Fibroblast of lung (primary cell): ENCODE data around the gene MLLT10. TPM values are rescaled to one million over a fixed set of nuclear protein-coding genes. Genes with fewer than 3 reads are reported as not detected.

Experiments
- DNase-seq, 2 donors: peaks; one replicate each; pipeline versions ENCODE4 v3.0.0 to v3.0.0-alpha.2; 2010; ENCODE audit warnings: low read depth in 2 of 2
- H2AFZ ChIP-seq: 2 replicates; pipeline ENCODE4 v1.5.1; 2012; ENCODE audit warnings: low read length, control low read depth, inconsistent platforms
- H3K27ac ChIP-seq: 2 replicates; pipeline ENCODE4 v1.5.1; 2011; ENCODE audit warnings: low read length, control low read depth; ENCODE audit not compliant: insufficient read depth
- H3K27me3 ChIP-seq: 2 replicates; pipeline ENCODE4 v1.5.1; 2011; ENCODE audit warnings: mild to moderate bottlenecking, low read length; ENCODE audit not compliant: control insufficient read depth, insufficient read depth
- H3K36me3 ChIP-seq: 2 replicates; pipeline ENCODE4 v1.5.1; 2011; ENCODE audit warnings: low read length; ENCODE audit not compliant: control insufficient read depth, insufficient read depth
- H3K4me1 ChIP-seq: 2 replicates; pipeline ENCODE4 v1.5.1; 2011; ENCODE audit warnings: low read length; ENCODE audit not compliant: control insufficient read depth, insufficient read depth; ENCODE audit errors: extremely low read depth
- H3K4me2 ChIP-seq: 2 replicates; pipeline ENCODE4 v1.5.1; 2011; ENCODE audit warnings: low read length, control low read depth; ENCODE audit not compliant: insufficient read depth; ENCODE audit errors: extremely low read depth
- H3K4me3 ChIP-seq, 4 experiments: fragments of 200-600 bp in 1 of 4; sonication (generic) in 1 of 4; replicated peaks in 1 of 4; 2 replicates each; pipeline ENCODE4 v1.5.1; 2011 to 2016; ENCODE audit warnings: low read length in 4 of 4, low read depth in 3 of 4, mild to moderate bottlenecking in 3 of 4, control low read depth in 2 of 4, inconsistent platforms in 1 of 4, mixed read lengths in 1 of 4; ENCODE audit not compliant: insufficient read depth in 1 of 4; ENCODE audit errors: control extremely low read depth in 1 of 4
- H3K79me2 ChIP-seq: 2 replicates; pipeline ENCODE4 v1.5.1; 2012; ENCODE audit warnings: mild to moderate bottlenecking, low read length, inconsistent platforms; ENCODE audit not compliant: control insufficient read depth, insufficient read depth
- H3K9ac ChIP-seq: 2 replicates; pipeline ENCODE4 v1.5.1; 2011; ENCODE audit warnings: mild to moderate bottlenecking, low read length, control low read depth; ENCODE audit not compliant: insufficient read depth
- H3K9me3 ChIP-seq: 2 replicates; pipeline ENCODE4 v1.5.1; 2012; ENCODE audit warnings: low read depth, low read length; ENCODE audit not compliant: control insufficient read depth, insufficient read depth
- H4K20me1 ChIP-seq: 2 replicates; pipeline ENCODE4 v1.5.1; 2011; ENCODE audit warnings: low read length; ENCODE audit not compliant: control insufficient read depth, insufficient read depth; ENCODE audit errors: extremely low read depth
- CTCF ChIP-seq, 2 donors: IDR thresholded peaks in 1 of 2; conservative IDR thresholded peaks in 1 of 2; 1 replicate in 1 of 2; 2 replicates in 1 of 2; pipeline ENCODE4 v1.5.1; 2011 to 2012; ENCODE audit warnings: low read length in 2 of 2, control low read depth in 1 of 2, inconsistent platforms in 1 of 2, low read depth in 1 of 2, mild to moderate bottlenecking in 1 of 2
- EZH2 ChIP-seq: IDR thresholded peaks from 2 replicates; pipeline ENCODE4 v1.5.1; 2012; ENCODE audit warnings: low read length, control low read depth, mild to moderate bottlenecking; ENCODE audit errors: missing control alignments
- polyA plus RNA-seq, 2 donors: library from polyadenylated mRNA; depleted of rRNA in 1 of 2; stranded (reverse) in 1 of 2; unstranded in 1 of 2; fragments of >200 nt; gene quantifications; 2 replicates each; pipeline ENCODE4 v1.2.1, GENCODE V29; 2011 to 2012; ENCODE audit warnings: missing spikeins in 1 of 2
- total RNA-seq: library from RNA; depleted of rRNA; stranded (reverse); fragments of >200 nt; gene quantifications from 2 replicates; pipeline ENCODE4 v1.2.1, GENCODE V29; 2014

The MLLT10 gene
- total and polyA plus RNA-seq, 2 donors (not counting 1 experiment from before 2014, with no cell fraction given) = 25.6 to 56.3 TPM

GRCh38 chr10:21503542-21503941 is 30.5 kb upstream of the MLLT10 start:
- H3K4me1 ChIP-seq = no peaks in the 10 kb centered on the region
- H3K27me3 ChIP-seq = no peaks in the 10 kb centered on the region
- H3K27ac ChIP-seq = no peak overlapping the region
- H3K36me3 ChIP-seq = no peaks in the 10 kb centered on the region
- H3K79me2 ChIP-seq = no peaks in the 10 kb centered on the region
- H3K9me3 ChIP-seq = no peaks in the 10 kb centered on the region
- no peak for TF ChIP-seq CTCF (conservative IDR thresholded peaks at IDR 0.05 in 1 of 2, IDR thresholded peaks at IDR 0.05 in 1 of 2; ENCODE audit: low read depth in 1 of 2, low read length in 2 of 2)
- TF ChIP-seq EZH2 = no peak
- no peak overlapping the region for H3K9ac ChIP-seq
- H2AFZ ChIP-seq = no peak overlapping the region
- H3K4me2 ChIP-seq = no peak overlapping the region
- no peak for DNase-seq
- H3K4me3 ChIP-seq = no peak overlapping the region
- H4K20me1 ChIP-seq = no peaks in the 10 kb centered on the region

GRCh38 chr10:21505711-21506278 is 28.2 kb upstream of the MLLT10 start:
- no peak for TF ChIP-seq EZH2
- no peak for TF ChIP-seq CTCF (conservative IDR thresholded peaks at IDR 0.05 in 1 of 2, IDR thresholded peaks at IDR 0.05 in 1 of 2; ENCODE audit: low read depth in 1 of 2, low read length in 2 of 2)
- Histone ChIP-seq H3K4me2 (no peak overlapping the region), H2AFZ (no peak overlapping the region), H3K36me3 (no peaks in the 10 kb centered on the region), H3K27me3 (no peaks in the 10 kb centered on the region), H3K27ac (no peak overlapping the region), H3K79me2 (no peaks in the 10 kb centered on the region), H4K20me1 (no peaks in the 10 kb centered on the region), H3K4me1 (no peaks in the 10 kb centered on the region), H3K4me3 (no peak overlapping the region), H3K9me3 (no peaks in the 10 kb centered on the region), H3K9ac (no peak overlapping the region)
- DNase-seq = no peak

GRCh38 chr10:21506351-21506750 is 27.7 kb upstream of the MLLT10 start:
- H3K4me1 ChIP-seq = no peaks in the 10 kb centered on the region
- H2AFZ ChIP-seq = no peak overlapping the region
- H3K27ac ChIP-seq = no peak overlapping the region

More at GRCh38 chr10:21506351-21506750, 27.7 kb upstream of the MLLT10 start:
- DNase-seq = no peak
- Histone ChIP-seq H3K9me3 (no peaks in the 10 kb centered on the region), H3K4me2 (no peak overlapping the region), H3K9ac (no peak overlapping the region), H3K36me3 (no peaks in the 10 kb centered on the region), H4K20me1 (no peaks in the 10 kb centered on the region), H3K4me3 (no peak overlapping the region), H3K27me3 (no peaks in the 10 kb centered on the region), H3K79me2 (no peaks in the 10 kb centered on the region)
- TF ChIP-seq CTCF (conservative IDR thresholded peaks at IDR 0.05 in 1 of 2, IDR thresholded peaks at IDR 0.05 in 1 of 2; ENCODE audit: low read depth in 1 of 2, low read length in 2 of 2) = no peak
- TF ChIP-seq EZH2 = no peak
